A673 (cell line): ENCODE data around the gene RHOG.

Experiments used
- CTCF ChIP-seq: fragments of 300-800, 200-600 bp; sonication (generic); conservative IDR thresholded peaks from 2 replicates; pipeline ENCODE4 v1.5.1; 2017; ENCODE audit warnings: low read depth, mild to moderate bottlenecking, antibody characterized with exemption, low read length, moderate library complexity, mixed read lengths
- EZH2 ChIP-seq: fragments of 200-600 bp; sonication (generic); IDR thresholded peaks from 2 replicates; pipeline ENCODE4 v1.6.1; 2017; ENCODE audit warnings: borderline replicate concordance, low read depth, mild to moderate bottlenecking, mixed read lengths, antibody characterized with exemption, low read length; ENCODE audit not compliant: poor library complexity, severe bottlenecking

DNA sequence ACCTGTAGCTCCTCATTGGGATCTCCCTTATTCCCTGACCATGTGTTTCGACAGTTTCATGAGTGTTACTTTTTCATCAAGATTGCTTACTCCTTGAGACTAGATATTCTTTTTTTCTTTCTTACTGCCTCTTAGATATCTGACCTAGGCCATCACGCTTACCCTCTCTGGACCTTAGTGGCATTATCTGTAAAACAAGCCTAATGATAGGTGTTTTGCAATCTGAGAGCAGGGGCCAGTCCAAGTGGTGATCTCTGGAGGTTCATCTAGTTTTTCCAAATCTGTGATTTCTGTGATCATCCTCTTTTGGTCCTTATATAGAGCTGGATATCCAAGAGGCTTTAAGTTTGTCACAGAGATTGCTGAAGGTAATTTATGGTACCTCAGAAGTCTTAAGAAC, 49.3 kb upstream of the RHOG start:
- no peak for TF ChIP-seq CTCF
- TF ChIP-seq EZH2: no peak
